Fibroblast of lung (primary cell): ENCODE data around the gene CLSTN1. TPM values are rescaled to one million over a fixed set of nuclear protein-coding genes. Genes with fewer than 3 reads are reported as not detected.
A peak's percentile ranks its signal among the peaks of the same experiment; 100 is the strongest.

ENCODE experiments used
- DNase-seq, 2 donors: peaks; one replicate each; pipeline versions ENCODE4 v3.0.0 to v3.0.0-alpha.2; 2010; ENCODE audit warnings: low read depth in 2 of 2
- H2AFZ ChIP-seq: 2 replicates; pipeline ENCODE4 v1.5.1; 2012; ENCODE audit warnings: low read length, control low read depth, inconsistent platforms
- H3K27ac ChIP-seq: 2 replicates; pipeline ENCODE4 v1.5.1; 2011; ENCODE audit warnings: low read length, control low read depth; ENCODE audit not compliant: insufficient read depth
- H3K27me3 ChIP-seq: 2 replicates; pipeline ENCODE4 v1.5.1; 2011; ENCODE audit warnings: mild to moderate bottlenecking, low read length; ENCODE audit not compliant: control insufficient read depth, insufficient read depth
- H3K36me3 ChIP-seq: 2 replicates; pipeline ENCODE4 v1.5.1; 2011; ENCODE audit warnings: low read length; ENCODE audit not compliant: control insufficient read depth, insufficient read depth
- H3K4me1 ChIP-seq: 2 replicates; pipeline ENCODE4 v1.5.1; 2011; ENCODE audit warnings: low read length; ENCODE audit not compliant: control insufficient read depth, insufficient read depth; ENCODE audit errors: extremely low read depth
- H3K4me2 ChIP-seq: 2 replicates; pipeline ENCODE4 v1.5.1; 2011; ENCODE audit warnings: low read length, control low read depth; ENCODE audit not compliant: insufficient read depth; ENCODE audit errors: extremely low read depth
- H3K4me3 ChIP-seq, 4 experiments: fragments of 200-600 bp in 1 of 4; sonication (generic) in 1 of 4; replicated peaks in 1 of 4; 2 replicates each; pipeline ENCODE4 v1.5.1; 2011 to 2016; ENCODE audit warnings: low read length in 4 of 4, low read depth in 3 of 4, mild to moderate bottlenecking in 3 of 4, control low read depth in 2 of 4, inconsistent platforms in 1 of 4, mixed read lengths in 1 of 4; ENCODE audit not compliant: insufficient read depth in 1 of 4; ENCODE audit errors: control extremely low read depth in 1 of 4
- H3K79me2 ChIP-seq: 2 replicates; pipeline ENCODE4 v1.5.1; 2012; ENCODE audit warnings: mild to moderate bottlenecking, low read length, inconsistent platforms; ENCODE audit not compliant: control insufficient read depth, insufficient read depth
- H3K9ac ChIP-seq: 2 replicates; pipeline ENCODE4 v1.5.1; 2011; ENCODE audit warnings: mild to moderate bottlenecking, low read length, control low read depth; ENCODE audit not compliant: insufficient read depth
- H3K9me3 ChIP-seq: 2 replicates; pipeline ENCODE4 v1.5.1; 2012; ENCODE audit warnings: low read depth, low read length; ENCODE audit not compliant: control insufficient read depth, insufficient read depth
- H4K20me1 ChIP-seq: 2 replicates; pipeline ENCODE4 v1.5.1; 2011; ENCODE audit warnings: low read length; ENCODE audit not compliant: control insufficient read depth, insufficient read depth; ENCODE audit errors: extremely low read depth
- CTCF ChIP-seq, 2 donors: IDR thresholded peaks in 1 of 2; conservative IDR thresholded peaks in 1 of 2; 1 replicate in 1 of 2; 2 replicates in 1 of 2; pipeline ENCODE4 v1.5.1; 2011 to 2012; ENCODE audit warnings: low read length in 2 of 2, control low read depth in 1 of 2, inconsistent platforms in 1 of 2, low read depth in 1 of 2, mild to moderate bottlenecking in 1 of 2
- EZH2 ChIP-seq: IDR thresholded peaks from 2 replicates; pipeline ENCODE4 v1.5.1; 2012; ENCODE audit warnings: low read length, control low read depth, mild to moderate bottlenecking; ENCODE audit errors: missing control alignments
- polyA plus RNA-seq, 2 donors: library from polyadenylated mRNA; depleted of rRNA in 1 of 2; stranded (reverse) in 1 of 2; unstranded in 1 of 2; fragments of >200 nt; gene quantifications; 2 replicates each; pipeline ENCODE4 v1.2.1, GENCODE V29; 2011 to 2012; ENCODE audit warnings: missing spikeins in 1 of 2
- total RNA-seq: library from RNA; depleted of rRNA; stranded (reverse); fragments of >200 nt; gene quantifications from 2 replicates; pipeline ENCODE4 v1.2.1, GENCODE V29; 2014

Gene CLSTN1
- total and polyA plus RNA-seq, 2 donors (not counting 1 experiment from before 2014, with no cell fraction given), result 57.4 to 115 TPM

GRCh38 chr1:9691691-9692090 is 132.1 kb downstream of the CLSTN1 start:
- H3K79me2 ChIP-seq, result no peaks in the 10 kb centered on the region
- peak in 1 of 2 donors; percentile 22 for DNase-seq
- TF ChIP-seq EZH2, result no peak
- TF ChIP-seq CTCF (conservative IDR thresholded peaks at IDR 0.05 in 1 of 2, IDR thresholded peaks at IDR 0.05 in 1 of 2; ENCODE audit: low read depth in 1 of 2, low read length in 2 of 2), result peak in 1 of 2 donors; percentile 2
- no peak overlapping the region for H3K27ac ChIP-seq
- H4K20me1 ChIP-seq, result no peaks in the 10 kb centered on the region
- H3K9ac ChIP-seq, result no peak overlapping the region
- H3K4me2 ChIP-seq, result no peak overlapping the region
- H3K36me3 ChIP-seq, result no peaks in the 10 kb centered on the region
- H3K4me3 ChIP-seq, result no peak overlapping the region
- no peak overlapping the region for H2AFZ ChIP-seq
- no peaks in the 10 kb centered on the region for H3K9me3 ChIP-seq
- peaks cover 12% of the 10 kb centered on the region for H3K4me1 ChIP-seq
- no peaks in the 10 kb centered on the region for H3K27me3 ChIP-seq

- TF ChIP-seq EZH2, result no peak
- no peak for TF ChIP-seq CTCF (conservative IDR thresholded peaks at IDR 0.05 in 1 of 2, IDR thresholded peaks at IDR 0.05 in 1 of 2; ENCODE audit: low read depth in 1 of 2, low read length in 2 of 2)
- Histone ChIP-seq H3K27me3 (no peaks in the 10 kb centered on the region), H3K9ac (no peak overlapping the region), H3K27ac (no peak overlapping the region), H3K9me3 (no peaks in the 10 kb centered on the region), H3K79me2 (no peaks in the 10 kb centered on the region), H3K36me3 (no peaks in the 10 kb centered on the region), H3K4me1 (peaks cover 12% of the 10 kb centered on the region), H3K4me3 (no peak overlapping the region), H2AFZ (no peak overlapping the region), H3K4me2 (no peak overlapping the region), H4K20me1 (no peaks in the 10 kb centered on the region)
- DNase-seq, result peak in 1 of 2 donors; percentile 81
Observed at GRCh38 chr1:9691108-9691445, 132.7 kb downstream of the CLSTN1 start.

DNA sequence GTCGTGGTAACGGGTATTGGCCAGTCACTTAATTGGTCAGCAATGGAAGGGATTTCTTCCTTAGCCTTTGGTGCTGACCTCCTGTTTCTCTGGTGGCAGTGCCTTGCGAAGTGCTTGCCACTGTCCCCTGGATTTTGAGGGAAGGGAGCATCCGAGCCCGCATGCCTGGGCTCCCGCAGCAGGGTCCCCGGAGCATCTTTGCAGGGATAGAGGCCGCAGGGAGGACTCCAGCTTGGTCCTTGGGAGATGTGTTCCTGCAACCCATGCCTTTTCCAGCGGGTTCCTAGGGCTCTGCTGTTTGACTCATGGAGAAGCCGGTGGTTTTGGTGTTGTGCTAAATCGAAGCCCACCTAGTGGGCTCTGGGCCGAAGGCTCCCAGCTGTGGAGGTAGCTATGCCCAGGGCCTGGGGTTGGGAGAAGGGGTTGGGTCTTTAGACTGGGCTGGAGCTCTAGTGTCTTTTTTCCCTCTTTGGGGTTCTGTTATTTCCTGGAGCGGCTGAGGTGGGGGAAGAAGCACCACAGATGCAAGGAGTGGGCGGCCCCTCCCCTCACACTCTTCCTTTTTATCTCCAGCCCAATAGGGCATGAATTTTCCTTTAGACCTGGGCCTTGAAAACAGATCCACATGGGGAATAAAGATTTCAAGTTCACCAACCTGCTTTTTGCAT is 133.2 kb downstream of the CLSTN1 start:
- Histone ChIP-seq H3K36me3 (no peaks in the 10 kb centered on the region), H4K20me1 (no peaks in the 10 kb centered on the region), H3K9me3 (no peaks in the 10 kb centered on the region), H3K9ac (no peak overlapping the region), H3K4me3 (peak overlapping the region in 2 of 4 experiments; percentile 53 to 65), H2AFZ (no peak overlapping the region), H3K27ac (no peak overlapping the region), H3K27me3 (no peaks in the 10 kb centered on the region), H3K79me2 (no peaks in the 10 kb centered on the region), H3K4me2 (peak overlapping the region; percentile 85), H3K4me1 (peaks cover 12% of the 10 kb centered on the region)
- no peak for TF ChIP-seq EZH2
- no peak for DNase-seq
